Liver (tissue), 9 donors: ENCODE data around the gene ZNF32. TPM values are rescaled to one million over a fixed set of nuclear protein-coding genes. Genes with fewer than 3 reads are reported as not detected.

ENCODE experiments used
- DNase-seq: peaks from one replicate; pipeline ENCODE4 v3.0.0-alpha.2; 2017; ENCODE audit warnings: low spot score
- H3K27ac ChIP-seq, 2 donors: one replicate each; pipeline ENCODE4 v1.7.0; 2013; ENCODE audit warnings: inconsistent platforms in 2 of 2, low read length in 2 of 2, control low read depth in 1 of 2, low read depth in 1 of 2, mild to moderate bottlenecking in 1 of 2
- H3K27me3 ChIP-seq, 4 donors: one replicate each; pipeline versions ENCODE4 v1.6.1 to v1.7.0; 2013; ENCODE audit warnings: low read length in 3 of 4, inconsistent platforms in 1 of 4, mild to moderate bottlenecking in 1 of 4, moderate library complexity in 1 of 4; ENCODE audit not compliant: control insufficient read depth in 4 of 4, insufficient read depth in 4 of 4
- H3K36me3 ChIP-seq, 4 donors: one replicate each; pipeline versions ENCODE4 v1.6.1 to v1.7.0; 2013; ENCODE audit warnings: low read length in 3 of 4, mild to moderate bottlenecking in 3 of 4, low read depth in 1 of 4, moderate library complexity in 1 of 4; ENCODE audit not compliant: control insufficient read depth in 4 of 4, insufficient read depth in 3 of 4
- H3K4me1 ChIP-seq, 4 donors: one replicate each; pipeline versions ENCODE4 v1.6.1 to v1.7.0; 2013; ENCODE audit warnings: low read length in 3 of 4, mild to moderate bottlenecking in 3 of 4, moderate library complexity in 1 of 4; ENCODE audit not compliant: control insufficient read depth in 4 of 4, insufficient read depth in 4 of 4
- H3K4me3 ChIP-seq, 3 donors: one replicate each; pipeline versions ENCODE4 v1.6.1 to v1.7.0; 2013; ENCODE audit warnings: low read length in 3 of 3, control low read depth in 1 of 3, low read depth in 1 of 3, mild to moderate bottlenecking in 1 of 3
- H3K9ac ChIP-seq, 2 donors: one replicate each; pipeline ENCODE4 v1.7.0; 2013; ENCODE audit warnings: low read length in 2 of 2, mild to moderate bottlenecking in 2 of 2, moderate library complexity in 2 of 2, control low read depth in 1 of 2, low read depth in 1 of 2
- H3K9me3 ChIP-seq, 4 donors: one replicate each; pipeline versions ENCODE4 v1.6.1 to v1.7.0; 2013; ENCODE audit warnings: low read length in 3 of 4; ENCODE audit not compliant: control insufficient read depth in 4 of 4
- ATF3 ChIP-seq: IDR thresholded peaks from 2 replicates; pipeline ENCODE4 v1.6.1; 2016; ENCODE audit warnings: antibody characterized with exemption
- CTCF ChIP-seq: fragments of 150-350 bp; IDR thresholded peaks from 2 replicates; pipeline ENCODE4 v1.5.1; 2017; ENCODE audit warnings: improper control_type of control experiment, low read depth, low read length; ENCODE audit not compliant: missing input control
- EGR1 ChIP-seq, 2 donors: IDR thresholded peaks; 2 replicates each; pipeline ENCODE4 v1.6.1; 2016 to 2018; ENCODE audit warnings: antibody characterized with exemption in 2 of 2, low read depth in 2 of 2
- FOXA1 ChIP-seq: IDR thresholded peaks from 2 replicates; pipeline ENCODE4 v1.6.1; 2016; ENCODE audit warnings: antibody characterized with exemption
- FOXA2 ChIP-seq: IDR thresholded peaks from 2 replicates; pipeline ENCODE4 v1.6.1; 2016; ENCODE audit warnings: antibody characterized with exemption
- GABPA ChIP-seq, 2 donors: IDR thresholded peaks in 1 of 2; conservative IDR thresholded peaks in 1 of 2; 2 replicates each; pipeline ENCODE4 v1.6.1; 2016; ENCODE audit warnings: antibody characterized with exemption in 2 of 2, mild to moderate bottlenecking in 1 of 2, moderate library complexity in 1 of 2
- HNF4A ChIP-seq, 2 donors: conservative IDR thresholded peaks; 2 replicates each; pipeline ENCODE4 v1.6.1; 2016; ENCODE audit warnings: antibody characterized with exemption in 2 of 2, mild to moderate bottlenecking in 2 of 2
- HNF4G ChIP-seq: IDR thresholded peaks from 2 replicates; pipeline ENCODE4 v1.6.1; 2016; ENCODE audit warnings: antibody characterized with exemption
- JUND ChIP-seq, 2 donors: IDR thresholded peaks; 2 replicates each; pipeline ENCODE4 v1.6.1; 2016; ENCODE audit warnings: antibody characterized with exemption in 2 of 2
- MAX ChIP-seq: IDR thresholded peaks from 2 replicates; pipeline ENCODE4 v1.6.1; 2016; ENCODE audit warnings: antibody characterized with exemption
- NR2F2 ChIP-seq: IDR thresholded peaks from 2 replicates; pipeline ENCODE4 v1.6.1; 2016; ENCODE audit warnings: antibody characterized with exemption
- RAD21 ChIP-seq, 2 donors: IDR thresholded peaks; 2 replicates each; pipeline ENCODE4 v1.6.1; 2016; ENCODE audit warnings: antibody characterized with exemption in 2 of 2, mild to moderate bottlenecking in 2 of 2
- REST ChIP-seq: IDR thresholded peaks from 2 replicates; pipeline ENCODE4 v1.6.1; 2016; ENCODE audit warnings: antibody characterized with exemption, mild to moderate bottlenecking
- RXRA ChIP-seq, 2 donors: IDR thresholded peaks; 2 replicates each; pipeline ENCODE4 v1.6.1; 2017 to 2018; ENCODE audit warnings: antibody characterized with exemption in 2 of 2, mild to moderate bottlenecking in 1 of 2
- SP1 ChIP-seq: IDR thresholded peaks from 2 replicates; pipeline ENCODE4 v1.6.1; 2018; ENCODE audit warnings: antibody characterized with exemption, mild to moderate bottlenecking
- TAF1 ChIP-seq: conservative IDR thresholded peaks from 2 replicates; pipeline ENCODE4 v1.6.1; 2016; ENCODE audit warnings: antibody characterized with exemption, mild to moderate bottlenecking
- YY1 ChIP-seq: IDR thresholded peaks from 2 replicates; pipeline ENCODE4 v1.6.1; 2016; ENCODE audit warnings: antibody characterized with exemption, mild to moderate bottlenecking
- WGBS: extraction: QIAGEN DNeasy Blood & Tissue Kit; methylation state at CpG from one replicate; pipeline ENCODE4 v1.1.7; 2013; 5-methylcytosine and 5-hydroxymethylcytosine counted together
- polyA plus RNA-seq, 2 donors: library from polyadenylated mRNA; stranded (reverse) in 1 of 2; unstranded in 1 of 2; fragments of 200-250 nt in 1 of 2; fragments of >200 nt in 1 of 2; fragmentation: Nextera tagmentation in 1 of 2; extraction: Ambion mirVana in 1 of 2; gene quantifications; one replicate each; pipeline versions ENCODE4 v1.2.1 to v1.2.3, GENCODE V29; 2013 to 2015
- total RNA-seq, 2 donors: library from RNA; depleted of rRNA; stranded (reverse); fragments of >200 nt; gene quantifications; one replicate each; pipeline ENCODE4 v1.2.3, GENCODE V29; 2014
- TF ChIP-seq, protein P1 (sequence below): IDR thresholded peaks from 2 replicates; pipeline ENCODE4 v1.6.1; 2016; ENCODE audit warnings: antibody characterized with exemption
- donor health status: healthy.
- donor health status: healthy.
- donor health status: healthy.
- donor health status: healthy.
- donor health status: healthy.

Gene ZNF32
- total and polyA plus RNA-seq, 4 donors = 6.5 to 19.9 (median 12.5) TPM

DNA sequence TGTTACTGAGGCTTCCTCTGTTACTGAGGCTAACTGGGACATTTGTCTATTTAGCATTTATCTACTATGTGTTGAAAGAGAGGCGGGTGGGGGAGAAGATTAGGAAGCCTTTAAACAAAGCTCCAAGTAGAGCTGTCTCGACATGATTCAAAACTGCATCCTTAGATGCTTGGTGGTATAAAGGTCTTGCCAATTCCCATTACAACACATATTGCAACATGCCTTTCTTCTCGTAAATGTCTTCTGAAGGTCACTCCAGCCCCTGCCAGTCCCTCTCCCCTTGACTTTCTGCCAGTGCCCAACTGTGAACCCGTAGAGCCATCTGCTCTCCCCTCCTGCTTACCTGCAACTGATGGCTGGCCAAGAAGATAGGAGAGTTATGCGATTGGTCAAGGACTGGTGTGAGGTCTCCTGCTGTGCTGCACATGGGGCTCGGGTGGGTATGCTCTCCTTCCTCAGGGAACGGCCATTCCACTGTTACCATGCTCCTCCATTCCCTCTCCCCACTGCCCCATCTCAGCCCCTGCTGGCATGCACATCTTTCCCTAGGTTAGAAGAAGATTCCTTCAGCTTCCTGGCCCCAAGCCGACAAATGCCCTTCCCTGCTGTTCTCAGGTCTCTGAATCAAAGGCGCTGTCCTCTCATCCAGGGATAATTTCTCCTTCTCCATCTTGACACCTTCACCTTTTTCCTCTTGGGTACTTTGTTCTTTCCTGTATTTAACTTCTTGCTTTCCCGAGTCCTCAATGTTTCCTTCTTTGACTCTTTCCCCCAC, 43.6 kb upstream of the ZNF32 start (continued):
- no peak for TF ChIP-seq CTCF
- no peak for TF ChIP-seq YY1
- TF ChIP-seq GABPA (IDR thresholded peaks at IDR 0.05 in 1 of 2, conservative IDR thresholded peaks at IDR 0.05 in 1 of 2) = no peak
- no peak for TF ChIP-seq TAF1

GRCh38 chr10:43691485-43691884, 42.8 kb upstream of the ZNF32 start:
- H3K4me3 ChIP-seq = no peak overlapping the region
- H3K36me3 ChIP-seq = no peaks in the 10 kb centered on the region
- peaks cover 2 to 14% (median 7%) of the 10 kb centered on the region in 4 donors for H3K4me1 ChIP-seq
- peaks cover 0 to 5% (median 0%) of the 10 kb centered on the region in 4 donors for H3K27me3 ChIP-seq
- H3K9ac ChIP-seq = no peak overlapping the region
- no peak overlapping the region for H3K27ac ChIP-seq
- no peak for DNase-seq
- WGBS = 67% methylated on average over 2 of the region's 2 CpGs
- TF ChIP-seq CTCF (no peak), JUND (IDR thresholded peaks at IDR 0.05) (no peak), REST (no peak), RXRA (IDR thresholded peaks at IDR 0.05) (no peak), TAF1 (no peak), FOXA1 (no peak), YY1 (no peak), EGR1 (IDR thresholded peaks at IDR 0.05; ENCODE audit: low read depth in 2 of 2) (no peak), RAD21 (IDR thresholded peaks at IDR 0.05) (no peak), ATF3 (no peak), GABPA (IDR thresholded peaks at IDR 0.05 in 1 of 2, conservative IDR thresholded peaks at IDR 0.05 in 1 of 2) (no peak), MAX (no peak), NR2F2 (no peak), SP1 (no peak), FOXA2 (no peak), HNF4A (conservative IDR thresholded peaks at IDR 0.05) (no peak), HNF4G (no peak)
- TF ChIP-seq, protein P1, sequence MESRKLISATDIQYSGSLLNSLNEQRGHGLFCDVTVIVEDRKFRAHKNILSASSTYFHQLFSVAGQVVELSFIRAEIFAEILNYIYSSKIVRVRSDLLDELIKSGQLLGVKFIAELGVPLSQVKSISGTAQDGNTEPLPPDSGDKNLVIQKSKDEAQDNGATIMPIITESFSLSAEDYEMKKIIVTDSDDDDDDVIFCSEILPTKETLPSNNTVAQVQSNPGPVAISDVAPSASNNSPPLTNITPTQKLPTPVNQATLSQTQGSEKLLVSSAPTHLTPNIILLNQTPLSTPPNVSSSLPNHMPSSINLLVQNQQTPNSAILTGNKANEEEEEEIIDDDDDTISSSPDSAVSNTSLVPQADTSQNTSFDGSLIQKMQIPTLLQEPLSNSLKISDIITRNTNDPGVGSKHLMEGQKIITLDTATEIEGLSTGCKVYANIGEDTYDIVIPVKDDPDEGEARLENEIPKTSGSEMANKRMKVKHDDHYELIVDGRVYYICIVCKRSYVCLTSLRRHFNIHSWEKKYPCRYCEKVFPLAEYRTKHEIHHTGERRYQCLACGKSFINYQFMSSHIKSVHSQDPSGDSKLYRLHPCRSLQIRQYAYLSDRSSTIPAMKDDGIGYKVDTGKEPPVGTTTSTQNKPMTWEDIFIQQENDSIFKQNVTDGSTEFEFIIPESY = no peak
- no peaks in the 10 kb centered on the region for H3K9me3 ChIP-seq
